Epithelial cell of proximal tubule (primary cell): Measurements from ENCODE around the gene SOCS7. TPM values are rescaled to one million over a fixed set of nuclear protein-coding genes. Genes with fewer than 3 reads are reported as not detected.
"Not testable (repeated sequence)": the region's sequence is repeated elsewhere in the genome, so short reads cannot be mapped to it uniquely, and the experiment has no call there.

Experiments
- DNase-seq: peaks from one replicate; pipeline ENCODE4 v3.0.0-alpha.2; 2011; ENCODE audit warnings: low read depth
- H3K4me3 ChIP-seq: 2 replicates; pipeline ENCODE4 v1.5.1; 2011; ENCODE audit warnings: low read depth, mild to moderate bottlenecking, low read length
- CTCF ChIP-seq: conservative IDR thresholded peaks from 2 replicates; pipeline ENCODE4 v1.5.1; 2012; ENCODE audit warnings: low read depth, mild to moderate bottlenecking, low read length
- total RNA-seq: library from RNA; depleted of rRNA; stranded (reverse); fragments of >200 nt; gene quantifications from 2 replicates; pipeline ENCODE4 v1.2.3, GENCODE V29; 2015

SOCS7 gene
- total RNA-seq, 1 donor from 2014 or later, result 9.3 TPM

- DNase-seq, result no peak
- no peak overlapping the region for H3K4me3 ChIP-seq
- no peak for TF ChIP-seq CTCF
These were observed 84.7 kb downstream of the SOCS7 start for GRCh38 chr17:38436386-38436785.

- H3K4me3 ChIP-seq, DNase-seq: not testable (repeated sequence)
These were observed 85.7 kb downstream of the SOCS7 start for GRCh38 chr17:38437313-38437712.

GRCh38 chr17:38439436-38439835 lies 87.8 kb downstream of the SOCS7 start:
- no peak overlapping the region for H3K4me3 ChIP-seq
- DNase-seq, result no peak
- no peak for TF ChIP-seq CTCF

- H3K4me3 ChIP-seq, result no peak overlapping the region
- no peak for TF ChIP-seq CTCF
- no peak for DNase-seq
These were observed 89.2 kb downstream of the SOCS7 start for GRCh38 chr17:38440614-38441397.

GRCh38 chr17:38441429-38442061 lies 89.9 kb downstream of the SOCS7 start:
- DNase-seq, result no peak
- H3K4me3 ChIP-seq, result no peak overlapping the region
- no peak for TF ChIP-seq CTCF

GRCh38 chr17:38442548-38442947 lies 90.9 kb downstream of the SOCS7 start:
- DNase-seq, result no peak
- no peak overlapping the region for H3K4me3 ChIP-seq
- no peak for TF ChIP-seq CTCF

GRCh38 chr17:38443356-38444031 lies 91.8 kb downstream of the SOCS7 start:
- no peak for DNase-seq
- H3K4me3 ChIP-seq, result no peak overlapping the region
- no peak for TF ChIP-seq CTCF
